Liver (tissue), 9 donors: ENCODE results near the gene FOXD1. TPM values are rescaled to one million over a fixed set of nuclear protein-coding genes. Genes with fewer than 3 reads are reported as not detected.

Experiments
- DNase-seq: peaks from one replicate; pipeline ENCODE4 v3.0.0-alpha.2; 2017; ENCODE audit warnings: low spot score
- H3K27ac ChIP-seq, 2 donors: one replicate each; pipeline ENCODE4 v1.7.0; 2013; ENCODE audit warnings: inconsistent platforms in 2 of 2, low read length in 2 of 2, control low read depth in 1 of 2, low read depth in 1 of 2, mild to moderate bottlenecking in 1 of 2
- H3K27me3 ChIP-seq, 4 donors: one replicate each; pipeline versions ENCODE4 v1.6.1 to v1.7.0; 2013; ENCODE audit warnings: low read length in 3 of 4, inconsistent platforms in 1 of 4, mild to moderate bottlenecking in 1 of 4, moderate library complexity in 1 of 4; ENCODE audit not compliant: control insufficient read depth in 4 of 4, insufficient read depth in 4 of 4
- H3K36me3 ChIP-seq, 4 donors: one replicate each; pipeline versions ENCODE4 v1.6.1 to v1.7.0; 2013; ENCODE audit warnings: low read length in 3 of 4, mild to moderate bottlenecking in 3 of 4, low read depth in 1 of 4, moderate library complexity in 1 of 4; ENCODE audit not compliant: control insufficient read depth in 4 of 4, insufficient read depth in 3 of 4
- H3K4me1 ChIP-seq, 4 donors: one replicate each; pipeline versions ENCODE4 v1.6.1 to v1.7.0; 2013; ENCODE audit warnings: low read length in 3 of 4, mild to moderate bottlenecking in 3 of 4, moderate library complexity in 1 of 4; ENCODE audit not compliant: control insufficient read depth in 4 of 4, insufficient read depth in 4 of 4
- H3K4me3 ChIP-seq, 3 donors: one replicate each; pipeline versions ENCODE4 v1.6.1 to v1.7.0; 2013; ENCODE audit warnings: low read length in 3 of 3, control low read depth in 1 of 3, low read depth in 1 of 3, mild to moderate bottlenecking in 1 of 3
- H3K9ac ChIP-seq, 2 donors: one replicate each; pipeline ENCODE4 v1.7.0; 2013; ENCODE audit warnings: low read length in 2 of 2, mild to moderate bottlenecking in 2 of 2, moderate library complexity in 2 of 2, control low read depth in 1 of 2, low read depth in 1 of 2
- H3K9me3 ChIP-seq, 4 donors: one replicate each; pipeline versions ENCODE4 v1.6.1 to v1.7.0; 2013; ENCODE audit warnings: low read length in 3 of 4; ENCODE audit not compliant: control insufficient read depth in 4 of 4
- ATF3 ChIP-seq: IDR thresholded peaks from 2 replicates; pipeline ENCODE4 v1.6.1; 2016; ENCODE audit warnings: antibody characterized with exemption
- FOXA1 ChIP-seq: IDR thresholded peaks from 2 replicates; pipeline ENCODE4 v1.6.1; 2016; ENCODE audit warnings: antibody characterized with exemption
- FOXA2 ChIP-seq: IDR thresholded peaks from 2 replicates; pipeline ENCODE4 v1.6.1; 2016; ENCODE audit warnings: antibody characterized with exemption
- GABPA ChIP-seq, 2 donors: IDR thresholded peaks in 1 of 2; conservative IDR thresholded peaks in 1 of 2; 2 replicates each; pipeline ENCODE4 v1.6.1; 2016; ENCODE audit warnings: antibody characterized with exemption in 2 of 2, mild to moderate bottlenecking in 1 of 2, moderate library complexity in 1 of 2
- HNF4A ChIP-seq, 2 donors: conservative IDR thresholded peaks; 2 replicates each; pipeline ENCODE4 v1.6.1; 2016; ENCODE audit warnings: antibody characterized with exemption in 2 of 2, mild to moderate bottlenecking in 2 of 2
- HNF4G ChIP-seq: IDR thresholded peaks from 2 replicates; pipeline ENCODE4 v1.6.1; 2016; ENCODE audit warnings: antibody characterized with exemption
- REST ChIP-seq: IDR thresholded peaks from 2 replicates; pipeline ENCODE4 v1.6.1; 2016; ENCODE audit warnings: antibody characterized with exemption, mild to moderate bottlenecking
- TAF1 ChIP-seq: conservative IDR thresholded peaks from 2 replicates; pipeline ENCODE4 v1.6.1; 2016; ENCODE audit warnings: antibody characterized with exemption, mild to moderate bottlenecking
- YY1 ChIP-seq: IDR thresholded peaks from 2 replicates; pipeline ENCODE4 v1.6.1; 2016; ENCODE audit warnings: antibody characterized with exemption, mild to moderate bottlenecking
- ZBTB33 ChIP-seq: IDR thresholded peaks from 2 replicates; pipeline ENCODE4 v1.6.1; 2016; ENCODE audit warnings: antibody characterized with exemption
- WGBS: extraction: QIAGEN DNeasy Blood & Tissue Kit; methylation state at CpG from one replicate; pipeline ENCODE4 v1.1.7; 2013; 5-methylcytosine and 5-hydroxymethylcytosine counted together
- polyA plus RNA-seq, 2 donors: library from polyadenylated mRNA; stranded (reverse) in 1 of 2; unstranded in 1 of 2; fragments of 200-250 nt in 1 of 2; fragments of >200 nt in 1 of 2; fragmentation: Nextera tagmentation in 1 of 2; extraction: Ambion mirVana in 1 of 2; gene quantifications; one replicate each; pipeline versions ENCODE4 v1.2.1 to v1.2.3, GENCODE V29; 2013 to 2015
- total RNA-seq, 2 donors: library from RNA; depleted of rRNA; stranded (reverse); fragments of >200 nt; gene quantifications; one replicate each; pipeline ENCODE4 v1.2.3, GENCODE V29; 2014
- TF ChIP-seq, protein P1 (sequence below): IDR thresholded peaks from 2 replicates; pipeline ENCODE4 v1.6.1; 2016; ENCODE audit warnings: antibody characterized with exemption
- donor health status: healthy.
- donor health status: healthy.
- donor health status: healthy.
- donor health status: healthy.
- donor health status: healthy.

Gene FOXD1
- total and polyA plus RNA-seq, 4 donors = not detected

GRCh38 chr5:73405691-73406090, 42.9 kb downstream of the FOXD1 start:
- no peak for TF ChIP-seq HNF4A (conservative IDR thresholded peaks at IDR 0.05)
- no peak for TF ChIP-seq FOXA1
- Histone ChIP-seq H3K4me1 (no peaks in the 10 kb centered on the region), H3K4me3 (no peak overlapping the region), H3K27ac (no peak overlapping the region), H3K27me3 (peaks cover 0 to 2% (median under 1%) of the 10 kb centered on the region in 4 donors), H3K9ac (no peak overlapping the region), H3K9me3 (no peaks in the 10 kb centered on the region), H3K36me3 (no peaks in the 10 kb centered on the region)
- DNase-seq = no peak
- WGBS = 43% methylated on average over 1 of the region's 1 CpG

- H3K9ac ChIP-seq = no peak overlapping the region
- no peak for TF ChIP-seq REST
- no peak for TF ChIP-seq ZBTB33
- TF ChIP-seq YY1 = no peak
- TF ChIP-seq FOXA2 = no peak
- no peak for TF ChIP-seq TAF1
- no peak for TF ChIP-seq HNF4G
- no peak for TF ChIP-seq HNF4A (conservative IDR thresholded peaks at IDR 0.05)
- no peak for TF ChIP-seq ATF3
- TF ChIP-seq GABPA (IDR thresholded peaks at IDR 0.05 in 1 of 2, conservative IDR thresholded peaks at IDR 0.05 in 1 of 2) = no peak
- TF ChIP-seq, protein P1, sequence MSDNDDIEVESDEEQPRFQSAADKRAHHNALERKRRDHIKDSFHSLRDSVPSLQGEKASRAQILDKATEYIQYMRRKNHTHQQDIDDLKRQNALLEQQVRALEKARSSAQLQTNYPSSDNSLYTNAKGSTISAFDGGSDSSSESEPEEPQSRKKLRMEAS = no peak
- TF ChIP-seq FOXA1 = no peak
- peaks cover 0 to 12% (median 0%) of the 10 kb centered on the region in 4 donors for H3K27me3 ChIP-seq
- H3K9me3 ChIP-seq = no peaks in the 10 kb centered on the region
- H3K27ac ChIP-seq = no peak overlapping the region
- DNase-seq = no peak
- no peak overlapping the region for H3K4me3 ChIP-seq
- H3K4me1 ChIP-seq = no peaks in the 10 kb centered on the region
- H3K36me3 ChIP-seq = no peaks in the 10 kb centered on the region
Observed at GRCh38 chr5:73399775-73400174, 48.8 kb downstream of the FOXD1 start.

Other genes starting within 250 kb of the FOXD1 start
- 100 to 1,000 TPM in 1 of 2 donors, 10 to 100 TPM in 1; 97.5 to 231 TPM for gene BTF3, start 49.7 kb upstream of the FOXD1 start, total RNA-seq
- 100 to 1,000 TPM; 194 to 246 TPM for gene BTF3, start 49.7 kb upstream of the FOXD1 start, polyA plus RNA-seq
- 10 to 100 TPM; 12.9 to 17.0 TPM for gene ANKRA2, start 116.9 kb upstream of the FOXD1 start, total RNA-seq
- 10 to 100 TPM in 1 of 2 donors, 1 to 10 TPM in 1; 5.9 to 16.2 TPM for gene ANKRA2, start 116.9 kb upstream of the FOXD1 start, polyA plus RNA-seq
- gene UTP15, start 117.0 kb upstream of the FOXD1 start, total RNA-seq = 10 to 100 TPM in 1 of 2 donors, 1 to 10 TPM in 1; 7.0 to 18.1 TPM
- 1 to 10 TPM; 3.5 to 3.8 TPM for gene UTP15, start 117.0 kb upstream of the FOXD1 start, polyA plus RNA-seq
- 10 to 100 TPM in 1 of 2 donors, 1 to 10 TPM in 1; 2.5 to 13.9 TPM for gene ARHGEF28, start 177.4 kb upstream of the FOXD1 start, total RNA-seq
- gene ARHGEF28, start 177.4 kb upstream of the FOXD1 start, polyA plus RNA-seq = 1 to 10 TPM; 1.6 to 4.8 TPM